ENCODE data around the gene CCDC28B.

The CCDC28B gene

DNA sequence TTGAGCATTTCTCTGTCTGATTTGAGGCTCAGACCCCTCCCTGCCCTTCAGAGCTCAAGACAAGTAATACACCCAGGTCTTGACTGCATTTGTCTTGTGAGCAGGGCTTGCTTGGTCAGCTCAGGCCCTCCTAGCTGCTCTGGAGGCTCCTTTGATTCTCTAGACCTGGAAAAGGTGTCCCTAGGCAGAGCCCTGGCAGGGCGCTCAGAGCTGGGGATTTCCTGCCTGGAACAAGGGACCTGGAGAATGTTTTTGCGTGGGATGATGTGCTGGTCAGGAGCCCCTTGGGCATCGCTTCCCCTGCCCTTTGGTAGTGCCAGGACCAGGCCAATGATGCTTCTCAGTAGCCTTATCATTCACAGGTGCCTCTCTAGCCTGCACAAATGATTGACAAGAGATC is 4.9 kb upstream of the CCDC28B start:
- DNase-seq = no peak

- no peak for DNase-seq
Measured at GRCh38 chr1:32195972-32196823, 4.2 kb upstream of the CCDC28B start.

DNA sequence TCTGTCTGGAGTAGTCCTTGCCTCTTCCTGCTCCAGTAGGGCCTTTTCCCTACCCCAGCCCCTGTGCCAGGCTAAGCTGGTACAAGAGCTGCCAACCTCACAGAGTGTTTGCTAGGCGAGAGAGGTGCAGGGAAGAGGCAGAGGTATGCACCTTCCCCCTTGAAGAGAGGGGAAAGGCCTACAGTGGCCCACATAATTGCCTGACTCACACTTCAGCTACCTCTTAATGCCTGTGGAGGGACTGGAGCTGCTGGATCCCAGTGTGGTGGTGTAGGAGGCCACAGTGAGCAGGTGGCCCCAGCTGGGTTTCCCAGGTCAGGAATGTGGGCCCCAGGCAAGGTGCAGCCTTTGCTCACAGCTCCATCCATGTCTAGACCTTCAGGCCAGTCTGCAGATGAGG is 3.3 kb upstream of the CCDC28B start:
- no peak for DNase-seq

- no peak for DNase-seq
Measured at GRCh38 chr1:32197837-32198236, 2.6 kb upstream of the CCDC28B start.

DNA sequence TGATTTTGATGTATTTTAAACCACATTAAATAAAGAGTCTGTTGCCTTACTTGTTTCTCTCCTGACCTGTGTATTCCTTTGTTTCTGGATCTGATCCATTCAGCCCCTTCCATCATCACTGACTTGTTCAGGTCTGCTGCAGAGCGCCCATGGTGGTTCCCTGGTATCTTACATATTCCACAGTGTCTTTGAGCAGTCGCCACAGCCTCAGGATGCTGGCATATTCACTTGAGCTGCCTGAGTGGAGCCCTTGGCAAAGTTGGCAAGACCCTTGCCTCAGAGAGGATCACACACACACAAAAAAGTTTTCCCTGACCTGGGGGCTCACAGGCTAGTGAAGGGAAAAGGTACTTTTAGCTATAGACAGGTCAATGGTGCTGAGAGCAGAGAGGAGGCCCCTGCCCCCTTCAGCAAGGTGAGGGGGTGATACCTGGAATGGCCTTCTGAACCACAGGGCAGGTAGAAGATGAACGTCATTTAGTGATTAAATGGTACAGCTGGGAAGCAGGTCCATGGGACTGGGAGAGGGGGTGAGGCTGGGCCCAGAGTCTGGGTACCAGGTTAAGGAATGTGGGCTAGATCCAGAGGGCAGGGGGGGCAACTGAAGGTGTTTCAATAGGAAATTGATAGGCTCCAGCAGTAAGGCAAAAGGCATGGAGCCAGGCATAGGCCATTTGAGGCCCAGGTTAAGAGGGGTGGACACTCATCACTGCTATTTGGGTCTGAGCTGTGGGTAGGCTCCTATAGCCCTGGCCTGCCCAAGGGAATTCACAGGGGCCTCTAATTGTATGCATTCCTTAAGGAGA is 2.0 kb upstream of the CCDC28B start:
- no peak for DNase-seq

- no peak for DNase-seq
Measured at GRCh38 chr1:32199043-32199716, 1.2 kb upstream of the CCDC28B start.

- DNase-seq = no peak
Measured at GRCh38 chr1:32199717-32200072, 700 bp upstream of the CCDC28B start.

- peak; percentile 89 for DNase-seq
Measured at GRCh38 chr1:32201011-32201855, 838 bp downstream of the CCDC28B start.

DNA sequence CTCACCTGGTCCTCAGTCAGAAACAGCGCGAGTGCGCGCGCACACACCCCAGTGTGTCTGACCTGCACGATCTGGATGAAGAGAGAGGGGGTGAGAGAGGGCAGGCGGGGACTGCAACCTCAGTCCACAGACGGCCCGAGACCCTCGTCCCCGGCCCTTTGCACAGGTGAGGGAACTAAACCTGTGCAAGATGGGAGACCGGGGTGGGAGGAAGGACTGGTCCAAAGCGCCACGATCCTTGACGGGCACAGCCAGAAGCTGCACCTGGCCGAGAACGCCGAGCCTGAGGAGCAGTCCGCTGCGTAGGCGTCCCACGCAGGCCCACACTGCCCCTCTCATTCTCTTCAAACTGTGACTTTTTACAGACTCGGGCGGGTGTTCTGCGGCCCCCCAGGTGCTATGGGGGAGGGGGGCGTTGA is 4.6 kb downstream of the CCDC28B start:
- no peak for DNase-seq

DNA sequence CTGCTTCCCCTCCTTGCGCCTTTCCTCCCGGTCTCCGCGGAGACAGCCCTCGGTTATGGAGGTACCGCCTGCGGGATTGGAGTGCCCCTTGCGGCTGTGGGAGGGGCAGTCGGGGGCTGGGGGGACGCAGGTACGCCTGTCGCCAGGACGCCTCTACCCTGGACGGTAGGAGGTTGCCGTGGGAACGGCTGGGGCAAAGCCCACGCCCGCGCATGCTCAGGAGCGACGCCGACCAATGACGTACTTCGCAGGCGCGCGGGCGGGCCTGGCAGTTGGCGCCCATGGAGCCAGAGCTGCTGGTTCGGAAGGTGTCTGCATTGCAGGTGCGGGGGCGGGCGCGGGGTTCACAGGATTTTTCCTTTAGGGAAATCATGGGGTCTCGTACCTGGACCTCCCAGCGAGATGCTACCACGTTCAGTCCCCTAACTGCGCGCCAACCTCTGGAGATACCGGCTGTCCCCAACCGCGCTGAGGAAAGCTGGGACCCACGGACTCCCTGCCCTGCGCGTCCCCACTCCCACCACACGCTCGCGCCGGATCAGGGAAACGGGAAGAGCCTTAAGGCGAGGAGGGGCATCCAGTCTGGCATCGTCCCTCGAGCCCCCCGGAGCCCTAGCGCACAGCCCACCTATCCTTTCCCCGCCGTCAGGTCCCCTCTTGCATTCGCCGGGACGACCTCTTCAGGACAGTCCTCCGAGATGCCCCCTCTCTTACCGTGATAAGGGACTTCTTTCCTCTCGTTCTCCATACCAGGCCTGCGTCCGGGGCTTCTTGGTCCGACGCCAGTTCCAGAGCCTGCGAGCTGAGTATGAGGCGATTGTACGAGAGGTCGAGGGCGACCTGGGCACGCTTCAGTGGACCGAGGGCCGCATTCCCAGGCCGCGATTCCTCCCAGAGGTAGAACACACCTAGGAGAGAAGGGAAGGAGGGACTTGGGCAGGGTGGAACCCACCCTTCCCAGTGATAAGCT is 5.3 kb downstream of the CCDC28B start, which contains the start of gene IQCC:
IQCC (plus strand) TSS at position 271 of the 970 bp plus-strand sequence; CDS start at position 282, 11 bp downstream.
- DNase-seq = peak; percentile 91

GRCh38 chr1:32208469-32208868 is 8.1 kb downstream of the CCDC28B start:
- DNase-seq = no peak

GRCh38 chr1:32208891-32209328 is 8.5 kb downstream of the CCDC28B start, which contains the start of gene DCDC2B:
TSS of gene DCDC2B (plus strand) at chr1:32209089. CDS start at chr1:32209094, 5 bp downstream.
- no peak for DNase-seq

DNA sequence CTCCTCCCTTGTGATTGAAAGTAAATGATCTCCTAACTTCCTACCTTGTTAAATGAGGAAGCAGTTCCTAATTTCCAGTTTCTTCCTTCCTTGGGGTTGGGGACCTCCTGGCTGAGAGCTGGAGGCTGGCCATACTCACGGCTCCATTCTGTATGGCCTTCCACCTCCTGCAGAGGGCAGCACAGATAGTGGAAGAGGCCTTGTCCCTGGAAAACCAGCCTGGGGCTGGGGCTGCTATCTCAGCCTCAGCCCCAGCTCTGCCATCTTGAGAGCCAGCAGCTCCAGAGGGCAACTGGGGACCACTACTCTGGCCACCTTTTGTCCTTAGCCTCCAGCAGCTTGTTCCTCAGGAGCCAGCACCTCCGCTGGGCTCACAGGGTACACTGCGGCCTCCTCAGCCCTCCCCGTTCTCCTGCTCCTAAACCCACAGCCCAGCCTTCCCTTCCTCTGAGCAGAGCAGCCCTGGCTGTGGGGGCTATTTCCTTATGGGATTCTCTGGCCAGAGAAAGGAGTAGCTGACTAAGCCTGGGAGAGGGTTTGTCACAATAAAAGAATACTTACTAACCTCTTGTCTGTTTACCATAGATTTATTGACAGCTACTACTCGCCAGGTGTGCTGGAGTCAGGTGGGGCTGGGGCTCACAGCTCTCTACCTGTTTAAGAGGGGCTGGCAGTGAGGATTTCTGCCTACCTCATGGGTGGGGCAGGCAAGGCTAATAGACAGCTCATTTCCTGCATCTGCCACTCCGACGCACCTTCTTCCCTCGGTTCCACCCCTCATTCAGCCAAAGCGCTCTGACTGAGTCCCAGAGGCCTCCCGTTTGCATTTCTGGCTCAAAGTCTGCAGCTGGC is 15.5 kb downstream of the CCDC28B start:
- peak; percentile 69 for DNase-seq

DNA sequence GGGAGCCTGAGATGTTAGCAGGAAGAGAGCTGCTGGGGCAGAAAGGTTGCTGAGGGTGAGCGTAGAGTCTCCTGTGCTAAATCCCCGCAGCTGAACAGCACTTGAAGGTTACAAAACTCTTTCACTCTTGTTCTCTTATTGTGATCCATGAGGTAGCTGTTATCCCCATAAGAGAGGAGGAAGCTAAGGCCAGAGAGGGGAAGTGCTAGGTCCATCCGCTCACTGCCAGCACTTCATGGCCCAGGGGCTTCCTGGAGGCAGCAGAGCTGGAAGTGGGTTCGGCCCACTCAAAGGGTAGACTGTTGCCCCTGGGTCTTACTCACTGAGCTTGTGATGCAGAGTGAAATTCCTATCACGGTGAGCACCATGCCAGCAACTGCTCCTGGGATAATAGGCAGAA is 16.2 kb downstream of the CCDC28B start:
- no peak for DNase-seq

DNA sequence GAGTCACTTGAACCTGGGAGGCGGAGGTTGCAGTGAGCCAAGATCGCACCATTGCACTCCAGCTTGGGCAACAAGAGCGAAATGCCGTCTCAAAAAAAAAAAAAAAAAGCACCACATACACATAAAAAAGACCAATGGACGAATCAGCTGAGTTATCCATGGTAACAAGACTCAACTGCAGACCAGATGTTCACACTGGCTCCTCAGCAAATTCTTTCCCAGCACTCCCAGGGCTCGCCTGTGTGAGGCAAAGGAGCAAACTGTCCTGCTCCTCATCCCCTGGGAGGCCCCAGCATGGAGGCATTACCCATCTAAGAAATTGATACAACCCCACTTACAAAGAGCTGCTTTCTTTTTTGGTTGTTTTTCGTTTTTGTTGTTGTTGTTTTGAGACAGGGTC is 18.6 kb downstream of the CCDC28B start:
- DNase-seq = no peak

DNA sequence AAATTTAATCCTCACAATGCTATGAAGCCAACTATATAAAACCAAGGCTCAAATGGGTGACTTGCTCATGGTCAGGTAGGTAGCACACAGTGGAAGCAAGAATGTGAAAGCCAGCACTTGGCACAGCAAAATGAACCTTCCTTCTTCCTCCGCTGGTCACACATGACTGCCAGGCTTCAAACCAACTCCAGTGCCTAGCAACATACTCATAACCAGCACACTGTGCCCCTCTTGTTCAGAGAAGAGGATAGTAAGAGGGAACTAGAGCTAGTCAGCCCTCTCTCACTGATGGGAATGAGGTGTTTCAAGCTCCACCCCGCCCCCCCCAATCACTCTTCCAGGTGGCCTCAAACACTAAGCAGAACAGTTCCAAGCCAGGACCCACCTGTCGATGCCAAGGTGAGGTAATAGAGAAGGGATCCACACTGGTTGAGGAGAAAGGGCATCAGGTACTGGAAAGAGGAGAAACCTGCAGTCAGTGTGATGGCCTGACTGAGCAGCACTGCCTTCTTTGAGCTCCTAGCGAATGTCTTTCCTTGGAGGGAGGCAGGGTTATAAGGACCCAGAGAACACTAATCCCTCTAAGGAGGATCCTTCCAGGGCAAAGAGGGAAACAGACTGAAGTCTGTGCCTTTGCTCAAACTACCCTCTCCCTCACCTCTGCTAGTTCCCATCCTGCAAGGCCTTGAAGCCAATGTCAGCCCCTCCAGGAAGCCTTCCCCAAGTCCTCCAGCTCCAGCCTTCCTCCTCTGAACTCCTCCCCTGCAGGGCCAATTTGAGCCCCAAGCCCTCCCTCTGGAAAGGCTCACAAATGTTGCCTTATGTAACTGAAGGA is 20.6 kb downstream of the CCDC28B start:
- DNase-seq = no peak

- no peak for DNase-seq
Measured at GRCh38 chr1:32221581-32221979, 21.2 kb downstream of the CCDC28B start.

DNA sequence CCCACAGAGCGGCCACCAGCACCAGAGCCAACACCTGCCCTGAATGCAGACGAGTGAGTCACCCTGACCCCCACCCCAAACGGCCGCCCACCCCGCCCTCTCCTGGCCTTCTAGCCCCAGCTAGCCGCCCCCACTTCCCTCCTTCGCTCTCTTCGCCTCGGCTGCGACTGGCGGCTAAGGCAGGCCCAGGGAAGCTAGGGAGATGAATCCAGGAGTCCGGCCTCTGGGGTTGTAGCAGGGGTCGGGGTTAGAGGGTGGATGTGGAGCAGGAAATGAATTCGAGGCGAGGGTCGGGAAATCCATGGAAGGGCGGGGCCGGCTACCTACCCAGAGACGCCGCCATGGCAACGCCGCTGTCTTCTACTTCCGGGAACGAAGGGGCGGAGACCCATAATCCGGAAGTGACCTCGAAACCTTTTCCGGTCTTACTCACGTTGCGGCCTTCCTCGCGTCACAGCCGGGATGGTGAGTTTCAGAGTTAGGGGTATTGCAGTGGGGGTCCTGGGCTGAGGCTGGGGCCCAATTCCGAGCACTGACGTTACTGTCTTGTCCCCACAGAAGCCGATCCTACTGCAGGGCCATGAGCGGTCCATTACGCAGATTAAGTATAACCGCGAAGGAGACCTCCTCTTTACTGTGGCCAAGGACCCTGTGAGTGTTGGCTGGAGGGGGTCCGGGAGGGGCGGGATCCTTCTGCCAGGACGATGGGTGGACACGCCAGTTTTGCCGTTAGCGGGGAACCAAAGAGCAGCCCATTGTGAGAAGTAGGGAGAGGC is 21.8 kb downstream of the CCDC28B start, which contains the start of the genes EIF3I and TMEM234:
EIF3I (plus strand) TSS at position 428 of the 776 bp plus-strand sequence; CDS start at position 463, 35 bp downstream.
TMEM234 (minus strand) TSS at position 374 of the 776 bp plus-strand sequence; CDS start at position 343, 31 bp downstream.
- DNase-seq = peak; percentile 94

Data from stimulated activated CD8-positive, alpha-beta memory T cell treated with anti-CD3 and anti-CD28 coated beads, Interleukin-4, amount 100 ng/mL, for 48 hours (primary cell).